Mononuclear cell (primary cell): Measurements from ENCODE around the gene MFN2. TPM values are rescaled to one million over a fixed set of nuclear protein-coding genes. Genes with fewer than 3 reads are reported as not detected.

Experiments used
- H3K27me3 ChIP-seq: 2 replicates; pipeline ENCODE4 v1.6.0; 2011; ENCODE audit warnings: low read length, control low read depth; ENCODE audit not compliant: insufficient read depth
- H3K4me1 ChIP-seq: 2 replicates; pipeline ENCODE4 v1.5.1; 2011; ENCODE audit warnings: mild to moderate bottlenecking, low read length, control low read depth; ENCODE audit not compliant: insufficient read depth
- H3K4me3 ChIP-seq: 2 replicates; pipeline ENCODE4 v1.5.1; 2011; ENCODE audit warnings: mild to moderate bottlenecking, low read length, moderate library complexity
- H3K9me3 ChIP-seq: 2 replicates; pipeline ENCODE4 v1.5.1; 2011; ENCODE audit warnings: low read depth, mild to moderate bottlenecking, control low read depth, low read length
- total RNA-seq: library from RNA; depleted of rRNA; stranded (reverse); fragments of >200 nt; gene quantifications from one replicate; pipeline ENCODE4 v1.2.3, GENCODE V29; 2012

Gene MFN2
- total RNA-seq, 1 donor, result 35.2 TPM

- no peaks in the 10 kb centered on the region for H3K27me3 ChIP-seq
- H3K4me1 ChIP-seq, result no peaks in the 10 kb centered on the region
- no peak overlapping the region for H3K4me3 ChIP-seq
- no peaks in the 10 kb centered on the region for H3K9me3 ChIP-seq
These were observed 31.3 kb upstream of the MFN2 start for GRCh38 chr1:11948822-11949458.

- Histone ChIP-seq H3K4me1 (peaks cover 14% of the 10 kb centered on the region), H3K4me3 (no peak overlapping the region), H3K9me3 (no peaks in the 10 kb centered on the region), H3K27me3 (no peaks in the 10 kb centered on the region)
These were observed 28.3 kb upstream of the MFN2 start for GRCh38 chr1:11951901-11952300.

GRCh38 chr1:11952455-11953109 is 27.7 kb upstream of the MFN2 start:
- H3K4me1 ChIP-seq, result peaks cover 14% of the 10 kb centered on the region
- H3K4me3 ChIP-seq, result no peak overlapping the region
- no peaks in the 10 kb centered on the region for H3K27me3 ChIP-seq
- H3K9me3 ChIP-seq, result no peaks in the 10 kb centered on the region

- no peak overlapping the region for H3K4me3 ChIP-seq
- H3K27me3 ChIP-seq, result no peaks in the 10 kb centered on the region
- H3K9me3 ChIP-seq, result no peaks in the 10 kb centered on the region
- peaks cover 15% of the 10 kb centered on the region for H3K4me1 ChIP-seq
These were observed 25.0 kb upstream of the MFN2 start for GRCh38 chr1:11955221-11955620.

- no peaks in the 10 kb centered on the region for H3K27me3 ChIP-seq
- H3K4me1 ChIP-seq, result peaks cover 33% of the 10 kb centered on the region
- H3K9me3 ChIP-seq, result no peaks in the 10 kb centered on the region
- H3K4me3 ChIP-seq, result no peak overlapping the region
These were observed 22.8 kb upstream of the MFN2 start for GRCh38 chr1:11957398-11957797.

- no peaks in the 10 kb centered on the region for H3K27me3 ChIP-seq
- no peaks in the 10 kb centered on the region for H3K9me3 ChIP-seq
These were observed 22.3 kb upstream of the MFN2 start for GRCh38 chr1:11957897-11958296.

GRCh38 chr1:11960276-11960675 is 20.0 kb upstream of the MFN2 start:
- Histone ChIP-seq H3K27me3 (no peaks in the 10 kb centered on the region), H3K4me3 (no peak overlapping the region), H3K9me3 (no peaks in the 10 kb centered on the region), H3K4me1 (peaks cover 22% of the 10 kb centered on the region)

More at GRCh38 chr1:11957897-11958296, 22.3 kb upstream of the MFN2 start:
- H3K4me3 ChIP-seq, result no peak overlapping the region
- peaks cover 33% of the 10 kb centered on the region for H3K4me1 ChIP-seq

GRCh38 chr1:11960715-11961114 is 19.5 kb upstream of the MFN2 start:
- H3K4me3 ChIP-seq, result no peak overlapping the region
- no peaks in the 10 kb centered on the region for H3K9me3 ChIP-seq
- peaks cover 19% of the 10 kb centered on the region for H3K4me1 ChIP-seq
- H3K27me3 ChIP-seq, result no peaks in the 10 kb centered on the region

GRCh38 chr1:11961230-11961629 is 19.0 kb upstream of the MFN2 start:
- Histone ChIP-seq H3K4me3 (no peak overlapping the region), H3K4me1 (peaks cover 19% of the 10 kb centered on the region), H3K9me3 (no peaks in the 10 kb centered on the region), H3K27me3 (no peaks in the 10 kb centered on the region)

- Histone ChIP-seq H3K27me3 (no peaks in the 10 kb centered on the region), H3K4me3 (no peak overlapping the region), H3K9me3 (no peaks in the 10 kb centered on the region), H3K4me1 (peaks cover 19% of the 10 kb centered on the region)
These were observed 16.6 kb upstream of the MFN2 start for GRCh38 chr1:11963622-11964021.

- no peaks in the 10 kb centered on the region for H3K27me3 ChIP-seq
- H3K9me3 ChIP-seq, result no peaks in the 10 kb centered on the region
- H3K4me1 ChIP-seq, result peaks cover 19% of the 10 kb centered on the region
- no peak overlapping the region for H3K4me3 ChIP-seq
These were observed 15.6 kb upstream of the MFN2 start for GRCh38 chr1:11964656-11965055.

GRCh38 chr1:11967028-11967547 is 13.2 kb upstream of the MFN2 start:
- no peaks in the 10 kb centered on the region for H3K9me3 ChIP-seq
- H3K27me3 ChIP-seq, result no peaks in the 10 kb centered on the region
- no peak overlapping the region for H3K4me3 ChIP-seq
- H3K4me1 ChIP-seq, result no peaks in the 10 kb centered on the region

- no peaks in the 10 kb centered on the region for H3K4me1 ChIP-seq
- H3K27me3 ChIP-seq, result no peaks in the 10 kb centered on the region
- no peaks in the 10 kb centered on the region for H3K9me3 ChIP-seq
- no peak overlapping the region for H3K4me3 ChIP-seq
These were observed 9.6 kb upstream of the MFN2 start for GRCh38 chr1:11970441-11971185.

- Histone ChIP-seq H3K4me1 (peaks cover 42% of the 10 kb centered on the region), H3K9me3 (no peaks in the 10 kb centered on the region), H3K4me3 (no peak overlapping the region), H3K27me3 (no peaks in the 10 kb centered on the region)
These were observed 2.6 kb upstream of the MFN2 start for GRCh38 chr1:11977625-11978024.

- Histone ChIP-seq H3K4me3 (no peak overlapping the region), H3K27me3 (no peaks in the 10 kb centered on the region), H3K9me3 (no peaks in the 10 kb centered on the region), H3K4me1 (peaks cover 43% of the 10 kb centered on the region)
These were observed 1.9 kb upstream of the MFN2 start for GRCh38 chr1:11978301-11978700.
